Esophagus muscularis mucosa (tissue), 4 donors: ENCODE results near the gene DAPK3. TPM values are rescaled to one million over a fixed set of nuclear protein-coding genes. Genes with fewer than 3 reads are reported as not detected.

ENCODE experiments used
- DNase-seq: peaks from one replicate; pipeline ENCODE4 v3.0.0-alpha.2; 2017; ENCODE audit errors: extremely low spot score
- H3K27ac ChIP-seq, 4 donors: fragments of 200-600 bp; sonication (generic); replicated peaks in 1 of 4; 1 replicate in 3 of 4; 2 replicates in 1 of 4; pipeline ENCODE4 v1.5.1; 2016 to 2019; ENCODE audit warnings: mild to moderate bottlenecking in 1 of 4
- H3K27me3 ChIP-seq, 4 donors: fragments of 200-600 bp; sonication (generic); one replicate each; pipeline versions ENCODE4 v1.5.1 to v1.6.0; 2016 to 2019
- H3K36me3 ChIP-seq, 4 donors: fragments of 200-600 bp; sonication (generic); one replicate each; pipeline ENCODE4 v1.5.1; 2016 to 2019
- H3K4me1 ChIP-seq, 4 donors: fragments of 200-600 bp; sonication (generic); one replicate each; pipeline ENCODE4 v1.5.1; 2016 to 2019
- H3K4me3 ChIP-seq, 4 donors: fragments of 200-600 bp; sonication (generic); 1 replicate in 2 of 4; 2 replicates in 2 of 4; pipeline ENCODE4 v1.5.1; 2016 to 2019; ENCODE audit warnings: mild to moderate bottlenecking in 4 of 4, moderate library complexity in 1 of 4
- H3K9me3 ChIP-seq, 4 donors: fragments of 200-600 bp; sonication (generic); 1 replicate in 3 of 4; 2 replicates in 1 of 4; pipeline ENCODE4 v1.5.1; 2016 to 2019
- EP300 ChIP-seq: sonication (generic); formaldehyde crosslinking; IDR thresholded peaks from one replicate; pipeline ENCODE4 v1.6.1; 2017; ENCODE audit warnings: antibody characterized with exemption
- POLR2A ChIP-seq: fragments of 450-650 bp; IDR thresholded peaks from one replicate; pipeline ENCODE4 v1.6.1; 2017; ENCODE audit warnings: antibody characterized with exemption, moderate library complexity, mild to moderate bottlenecking, low read depth
- POLR2AphosphoS5 ChIP-seq, 2 donors: sonication (generic); formaldehyde crosslinking; IDR thresholded peaks; one replicate each; pipeline ENCODE4 v1.6.1; 2017; ENCODE audit warnings: antibody characterized with exemption in 2 of 2
- WGBS: methylation state at CpG from one replicate; pipeline ENCODE4 v1.1.5; 2018; 5-methylcytosine and 5-hydroxymethylcytosine counted together
- intact Hi-C: fragments of 100-400 bp; cut with DNase I; formaldehyde crosslinking; loops from one replicate; pipeline ENCODE4 v1.15.1; 2023
- total RNA-seq, 4 donors: library from RNA; depleted of rRNA; stranded (reverse); fragments of >200 nt; gene quantifications; one replicate each; pipeline versions ENCODE4 v1.1.0 to v1.2.1, GENCODE V29; 2016
- TF ChIP-seq, protein P1 (sequence below), 3 experiments: fragments of 200-600 bp in 2 of 3; fragments of 450-650 bp in 1 of 3; sonication (generic) in 2 of 3; IDR thresholded peaks; one replicate each; pipeline ENCODE4 v1.5.1; 2017 to 2019; ENCODE audit warnings: antibody characterized with exemption in 3 of 3, mild to moderate bottlenecking in 2 of 3, moderate library complexity in 1 of 3

Gene DAPK3
- total RNA-seq, 4 donors from 2014 or later, result 140 to 226 (median 212) TPM

DNA sequence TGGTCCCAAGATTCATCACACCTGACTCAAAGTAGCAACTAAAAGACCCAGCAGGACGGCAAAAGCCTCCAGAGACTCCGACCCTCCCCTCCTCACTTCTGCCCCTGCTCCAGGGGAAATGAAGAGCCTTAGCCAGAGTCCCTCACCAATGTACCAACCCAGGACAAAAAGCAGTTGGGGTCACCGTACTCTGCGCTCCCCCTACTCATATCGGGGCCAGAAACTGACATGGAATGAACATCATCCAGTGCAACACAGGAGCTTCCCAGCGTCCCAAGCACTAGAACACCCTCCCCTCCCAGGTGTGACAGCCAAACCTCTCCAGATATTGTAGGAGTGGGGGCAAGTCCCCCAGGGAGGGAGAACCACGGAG lies 12.6 kb upstream of the DAPK3 start:
- Histone ChIP-seq H3K27me3 (no peaks in the 10 kb centered on the region), H3K36me3 (peaks cover 54 to 59% (median 56%) of the 10 kb centered on the region in 4 donors), H3K4me1 (peaks cover 48 to 85% (median 65%) of the 10 kb centered on the region in 4 donors), H3K4me3 (peak overlapping the region; percentile 71 to 99 (median 84)), H3K27ac (peak overlapping the region; percentile 93 to 98 (median 95)), H3K9me3 (no peaks in the 10 kb centered on the region)
- no peak for DNase-seq
- 61% methylated on average over 5 of the region's 7 CpGs for WGBS
- TF ChIP-seq, protein P1, sequence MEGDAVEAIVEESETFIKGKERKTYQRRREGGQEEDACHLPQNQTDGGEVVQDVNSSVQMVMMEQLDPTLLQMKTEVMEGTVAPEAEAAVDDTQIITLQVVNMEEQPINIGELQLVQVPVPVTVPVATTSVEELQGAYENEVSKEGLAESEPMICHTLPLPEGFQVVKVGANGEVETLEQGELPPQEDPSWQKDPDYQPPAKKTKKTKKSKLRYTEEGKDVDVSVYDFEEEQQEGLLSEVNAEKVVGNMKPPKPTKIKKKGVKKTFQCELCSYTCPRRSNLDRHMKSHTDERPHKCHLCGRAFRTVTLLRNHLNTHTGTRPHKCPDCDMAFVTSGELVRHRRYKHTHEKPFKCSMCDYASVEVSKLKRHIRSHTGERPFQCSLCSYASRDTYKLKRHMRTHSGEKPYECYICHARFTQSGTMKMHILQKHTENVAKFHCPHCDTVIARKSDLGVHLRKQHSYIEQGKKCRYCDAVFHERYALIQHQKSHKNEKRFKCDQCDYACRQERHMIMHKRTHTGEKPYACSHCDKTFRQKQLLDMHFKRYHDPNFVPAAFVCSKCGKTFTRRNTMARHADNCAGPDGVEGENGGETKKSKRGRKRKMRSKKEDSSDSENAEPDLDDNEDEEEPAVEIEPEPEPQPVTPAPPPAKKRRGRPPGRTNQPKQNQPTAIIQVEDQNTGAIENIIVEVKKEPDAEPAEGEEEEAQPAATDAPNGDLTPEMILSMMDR (IDR thresholded peaks at IDR 0.05), result no peak
- no peak for TF ChIP-seq POLR2A
- TF ChIP-seq EP300, result no peak
- no peak for TF ChIP-seq POLR2AphosphoS5 (IDR thresholded peaks at IDR 0.05)
- intact Hi-C loops, result loop anchor here (10.0 kb wide), 1 partner anchor 151 kb away; no protein-coding TSS in a partner anchor

DNA sequence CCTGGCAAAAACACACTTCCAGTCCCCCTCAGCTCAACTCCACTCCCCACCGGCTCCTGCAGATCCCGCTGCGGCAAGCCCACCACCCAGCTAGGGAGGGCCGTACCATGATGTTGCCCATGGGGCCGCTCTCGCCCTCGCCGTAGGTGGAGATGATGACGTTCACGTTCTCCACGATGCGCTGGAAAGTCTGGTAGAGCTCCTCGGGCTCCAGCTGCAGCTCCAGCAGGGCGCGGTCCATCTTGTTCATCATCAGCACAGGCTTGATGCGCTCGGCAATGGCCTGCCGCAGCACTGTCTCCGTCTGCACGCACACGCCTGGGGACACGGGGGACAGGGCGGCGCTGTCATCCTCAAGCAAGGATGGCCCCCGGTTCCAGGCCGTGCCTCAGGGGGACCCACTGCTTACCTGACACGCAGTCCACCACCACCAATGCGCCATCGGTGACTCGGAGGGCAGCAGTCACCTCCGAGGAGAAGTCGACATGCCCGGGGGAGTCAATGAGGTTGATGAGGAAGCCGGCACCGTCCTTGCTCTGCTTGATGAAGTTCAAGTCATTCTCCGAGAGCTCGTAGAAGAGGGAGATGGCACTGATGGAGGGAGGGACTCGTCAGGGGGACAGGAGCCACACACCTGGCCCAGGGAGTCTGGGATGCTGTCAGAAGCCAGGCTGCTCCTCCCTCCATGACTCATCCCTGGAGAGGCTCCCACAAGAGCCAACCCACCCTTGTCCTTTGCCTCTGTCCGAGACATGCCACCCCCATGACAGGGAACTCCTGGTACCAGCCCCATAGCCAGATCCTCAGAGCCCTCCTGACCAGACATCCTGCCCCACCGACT lies 12.0 kb upstream of the DAPK3 start:
- Histone ChIP-seq H3K9me3 (no peaks in the 10 kb centered on the region), H3K27me3 (no peaks in the 10 kb centered on the region), H3K36me3 (peaks cover 61 to 65% (median 62%) of the 10 kb centered on the region in 4 donors), H3K4me1 (peaks cover 45 to 79% (median 61%) of the 10 kb centered on the region in 4 donors), H3K27ac (peak overlapping the region; percentile 93 to 98 (median 95)), H3K4me3 (peak overlapping the region; percentile 71 to 99 (median 84))
- 75% methylated on average over 10 of the region's 40 CpGs for WGBS
- no peak for TF ChIP-seq POLR2AphosphoS5 (IDR thresholded peaks at IDR 0.05)
- TF ChIP-seq, protein P1 (IDR thresholded peaks at IDR 0.05), result no peak
- no peak for TF ChIP-seq EP300
- no peak for TF ChIP-seq POLR2A
- no peak for DNase-seq
- intact Hi-C loops, result loop anchor here (10.0 kb wide), 1 partner anchor 152 kb away; no protein-coding TSS in a partner anchor

DNA sequence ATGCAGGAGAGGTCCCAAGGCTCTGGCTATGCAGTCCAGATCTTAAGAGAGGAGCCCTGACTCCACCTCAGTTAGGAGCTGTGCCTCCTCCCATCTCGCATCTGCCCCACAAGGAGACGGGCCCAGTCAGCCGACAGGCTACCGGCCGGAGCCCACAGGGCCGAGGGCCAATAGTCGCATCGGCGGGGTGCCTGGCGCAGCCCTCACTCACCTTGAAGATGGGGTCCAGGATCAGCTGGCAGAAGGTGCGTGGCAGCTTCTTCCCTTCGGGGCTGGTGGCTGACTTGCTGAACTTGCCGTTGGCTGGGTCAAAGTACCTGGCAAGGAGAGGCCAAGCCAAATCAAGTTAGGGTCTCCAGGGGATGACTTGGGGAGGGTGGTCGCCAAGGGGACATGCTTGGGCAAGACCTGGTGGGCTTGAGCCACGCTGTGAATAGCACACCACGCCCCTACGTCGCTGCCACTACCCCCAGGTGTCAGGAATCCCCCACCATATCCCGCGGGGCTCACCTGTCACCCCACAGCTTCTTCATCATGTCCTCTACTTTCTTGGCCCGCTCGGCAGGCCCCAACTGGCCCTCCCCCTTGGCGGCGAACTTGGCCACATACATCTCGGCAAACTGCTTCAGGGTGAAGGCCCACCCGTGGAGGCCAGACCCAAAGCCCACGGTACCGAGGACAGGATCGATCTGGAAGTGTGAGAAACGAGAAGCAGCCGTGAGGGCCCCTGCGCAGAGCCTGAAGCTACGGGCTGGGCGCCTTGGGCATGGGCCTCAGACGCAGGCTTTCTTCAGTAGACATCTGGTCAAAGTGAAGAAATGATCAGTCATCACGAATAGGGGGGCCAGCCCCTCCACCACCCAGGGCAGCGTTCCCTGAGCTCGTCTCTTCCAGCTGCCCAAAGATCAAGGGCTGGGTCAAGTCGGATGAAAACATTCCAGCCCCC lies 11.1 kb upstream of the DAPK3 start:
- intact Hi-C loops, result loop anchor here (10.0 kb wide), 1 partner anchor 153 kb away; no protein-coding TSS in a partner anchor
- Histone ChIP-seq H3K4me3 (no peak overlapping the region), H3K27me3 (no peaks in the 10 kb centered on the region), H3K27ac (peak overlapping the region; percentile 2 to 97 (median 50)), H3K4me1 (peaks cover 37 to 70% (median 56%) of the 10 kb centered on the region in 4 donors), H3K9me3 (no peaks in the 10 kb centered on the region), H3K36me3 (peaks cover 70 to 74% (median 72%) of the 10 kb centered on the region in 4 donors)
- TF ChIP-seq POLR2AphosphoS5 (IDR thresholded peaks at IDR 0.05), result no peak
- no peak for DNase-seq
- WGBS, result 86% methylated on average over 30 of the region's 39 CpGs

DNA sequence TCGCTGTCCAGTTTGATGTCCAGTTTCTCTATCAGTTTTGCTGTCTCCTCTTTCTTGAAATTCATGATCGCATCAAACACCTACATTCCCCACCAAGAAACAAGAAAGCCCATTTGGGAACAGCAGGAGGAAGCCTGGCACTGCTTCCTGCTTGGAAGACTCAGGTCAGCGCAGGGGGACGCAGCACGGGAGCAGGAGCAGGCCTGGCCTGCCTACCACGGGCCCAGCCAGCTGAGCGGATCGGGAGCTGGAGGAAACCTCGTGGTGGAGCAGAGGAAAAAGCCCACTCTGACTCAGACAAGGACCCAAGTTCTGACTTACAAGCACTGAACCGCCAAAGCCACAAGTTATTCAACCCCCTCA lies 10.5 kb upstream of the DAPK3 start:
- H3K4me3 ChIP-seq, result no peak overlapping the region
- intact Hi-C loops, result loop anchor here (10.0 kb wide), 1 partner anchor 153 kb away; no protein-coding TSS in a partner anchor
- whole genome bisulfite sequencing, result 87% methylated on average over 10 of the region's 10 CpGs
- H3K9me3 ChIP-seq, result no peaks in the 10 kb centered on the region
- H3K36me3 ChIP-seq, result peaks cover 76 to 80% (median 78%) of the 10 kb centered on the region in 4 donors
- no peak for DNase-seq
- H3K27me3 ChIP-seq, result no peaks in the 10 kb centered on the region
- TF ChIP-seq, protein P1 (IDR thresholded peaks at IDR 0.05), result no peak
- no peak for TF ChIP-seq POLR2A
- TF ChIP-seq POLR2AphosphoS5 (IDR thresholded peaks at IDR 0.05), result no peak
- TF ChIP-seq EP300, result no peak
- peak overlapping the region in 2 of 4 donors; percentile 93 to 97 for H3K27ac ChIP-seq
- peaks cover 31 to 63% (median 51%) of the 10 kb centered on the region in 4 donors for H3K4me1 ChIP-seq
